NCI-H128 (cell line): ENCODE results near the gene CISH.

ENCODE experiments used
- DNase-seq: peaks from one replicate; lab custom pipeline; 2025; ENCODE audit not compliant: unreplicated experiment; lab: John Stamatoyannopoulos, UW

CISH gene

DNA sequence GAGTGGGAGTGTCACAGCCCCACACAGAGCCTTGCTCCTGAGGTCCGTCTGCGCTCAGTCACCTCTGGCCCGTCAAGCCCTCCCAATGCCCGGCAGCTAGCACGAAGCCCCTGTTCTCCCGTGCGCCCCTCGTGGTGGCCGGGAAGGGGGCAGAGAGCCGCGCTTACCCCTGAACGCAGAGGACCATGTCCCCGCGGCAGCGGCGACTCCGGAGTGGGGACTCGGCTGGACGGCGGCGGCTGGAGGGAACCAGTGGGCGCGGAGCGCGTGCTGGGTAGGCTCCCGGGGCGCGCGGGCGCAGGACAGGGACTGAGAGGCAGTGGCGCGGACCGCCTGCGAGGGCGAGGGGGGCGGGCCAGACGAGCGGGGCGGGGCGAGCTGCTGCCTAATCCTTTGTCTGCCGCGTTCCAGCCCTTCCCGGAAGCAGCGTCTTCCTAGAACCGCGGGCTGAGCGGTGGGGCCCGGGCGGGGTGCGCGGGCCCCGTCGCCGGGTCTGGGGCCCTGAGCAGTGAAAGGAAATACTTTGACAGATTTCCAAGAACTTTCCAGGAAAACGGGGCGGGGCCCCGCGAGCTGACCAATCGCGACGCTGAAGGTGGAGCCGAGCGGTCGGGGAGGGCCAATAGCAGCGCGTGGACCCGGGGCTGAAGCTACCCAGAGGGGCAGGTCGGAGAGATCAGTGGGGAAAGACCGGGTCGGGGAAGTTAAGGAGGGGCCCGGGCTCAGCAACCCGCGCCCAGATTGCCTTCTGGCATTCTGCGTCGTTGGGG is at the start of gene CISH:
Gene CISH, minus strand, starts transcription at position 311 of the 770 bp plus-strand sequence. Its CDS starts 124 bp downstream, at position 187.
- peak; percentile 60 for DNase-seq

- DNase-seq: no peak
These were observed 48.8 kb upstream of the CISH start for GRCh38 chr3:50660386-50660785.

DNA sequence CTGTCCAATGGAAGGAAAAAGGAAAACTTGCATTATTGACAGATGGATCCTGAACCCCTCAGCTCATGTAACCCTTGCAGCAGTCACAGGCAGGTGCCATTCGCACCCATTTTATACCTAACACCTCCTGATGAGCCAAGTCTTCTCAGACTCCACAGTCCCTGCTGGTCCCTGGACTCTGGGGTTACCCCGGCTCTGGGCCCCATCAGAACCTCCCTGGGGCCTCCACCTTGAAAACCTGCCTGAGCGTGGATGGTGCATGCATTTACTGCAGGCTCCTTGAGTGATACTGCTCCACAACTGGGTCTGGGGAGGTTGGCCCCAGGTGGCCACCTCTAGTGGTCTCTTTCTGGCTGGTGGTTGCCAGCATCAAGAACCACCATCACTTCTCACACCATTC is 47.3 kb upstream of the CISH start:
- DNase-seq: no peak

GRCh38 chr3:50658416-50658815 is 46.8 kb upstream of the CISH start:
- no peak for DNase-seq

DNA sequence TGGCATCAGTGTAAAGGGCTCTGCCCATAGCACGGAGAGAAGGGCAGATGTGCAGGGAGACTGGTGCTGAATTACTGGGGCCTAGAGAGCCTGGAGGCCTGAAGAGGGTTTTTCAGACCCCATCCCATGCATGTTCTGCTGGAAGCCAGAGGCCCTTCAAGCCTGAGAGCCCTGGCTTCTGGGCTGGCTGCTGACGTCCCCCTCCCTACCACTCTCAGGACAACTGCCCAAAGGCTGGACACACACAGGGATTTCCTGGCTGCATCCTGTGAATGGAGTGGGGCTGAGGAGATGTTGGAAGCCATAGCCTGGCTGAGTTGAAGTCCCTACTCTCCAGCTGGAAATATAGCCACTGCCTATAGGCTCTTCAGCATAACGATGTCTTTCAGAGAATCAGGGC is 46.2 kb upstream of the CISH start:
- DNase-seq: no peak

GRCh38 chr3:50657407-50657806 is 45.8 kb upstream of the CISH start:
- no peak for DNase-seq

GRCh38 chr3:50656417-50657195 is 45.0 kb upstream of the CISH start:
- no peak for DNase-seq

DNA sequence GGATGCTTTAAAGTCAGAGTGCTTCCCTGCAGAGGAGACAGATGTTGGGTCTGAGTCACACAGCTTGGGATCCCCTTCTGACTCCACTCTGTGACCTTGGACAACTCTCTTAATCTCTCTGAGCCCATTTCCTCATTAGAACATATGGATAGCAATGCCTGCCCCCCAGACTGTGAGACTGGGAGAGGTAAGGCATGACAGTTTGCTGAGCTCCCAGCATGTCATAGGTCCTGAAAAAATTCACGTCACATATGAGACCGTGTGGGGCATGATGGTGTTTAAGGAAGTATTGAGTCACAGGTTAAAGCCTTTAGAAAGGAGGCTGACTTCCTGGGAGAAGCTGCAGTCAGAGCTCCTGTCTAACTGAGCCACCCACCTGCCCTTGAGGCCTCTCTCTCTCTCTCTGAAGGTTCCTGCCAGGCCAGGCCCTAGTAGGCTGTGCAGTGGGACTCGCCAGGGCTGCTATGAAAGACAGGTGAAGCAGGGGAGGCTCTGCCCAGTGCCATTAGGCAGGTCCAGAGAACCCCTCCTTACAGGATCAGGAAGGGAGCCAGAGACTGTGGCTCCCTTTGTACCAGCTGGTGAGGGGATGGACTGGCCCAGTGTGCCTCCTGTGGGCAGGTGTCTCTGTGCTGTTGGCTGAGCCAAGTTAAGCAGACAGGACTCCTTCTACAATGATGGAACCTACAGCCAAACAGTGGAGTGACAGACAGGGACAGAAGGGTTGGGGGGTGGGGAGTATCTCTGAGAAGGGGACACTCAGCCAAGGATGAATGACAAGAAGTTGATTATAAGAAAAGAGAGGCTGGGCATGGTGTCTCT is 43.6 kb upstream of the CISH start:
- no peak for DNase-seq

- DNase-seq: no peak
These were observed 42.5 kb upstream of the CISH start for GRCh38 chr3:50653937-50654595.

- no peak for DNase-seq
These were observed 41.1 kb upstream of the CISH start for GRCh38 chr3:50652709-50653108.

GRCh38 chr3:50651920-50652529 is 40.5 kb upstream of the CISH start:
- no peak for DNase-seq

DNA sequence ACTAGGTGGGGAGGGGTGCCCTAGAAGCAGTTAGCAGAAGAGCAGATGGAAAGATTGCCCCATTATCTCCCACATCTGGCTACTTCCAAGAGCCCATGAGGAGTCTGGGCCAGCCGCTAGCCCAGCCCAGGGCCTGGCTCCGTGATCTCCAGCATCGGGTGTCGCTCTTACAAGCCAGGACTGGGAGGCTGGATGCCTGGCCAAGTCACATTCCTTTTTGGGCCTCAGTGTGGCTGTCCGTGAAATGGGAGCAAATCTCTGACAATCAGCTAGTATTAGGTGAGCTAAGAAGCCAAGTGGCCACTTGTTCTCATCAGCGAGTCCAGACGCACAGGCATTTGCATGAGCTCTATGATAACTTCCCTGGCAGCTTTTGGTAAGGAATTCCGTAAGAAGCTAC is 39.9 kb upstream of the CISH start:
- DNase-seq: no peak

GRCh38 chr3:50650018-50650417 is 38.4 kb upstream of the CISH start:
- no peak for DNase-seq

GRCh38 chr3:50649451-50649931 is 37.9 kb upstream of the CISH start:
- DNase-seq: no peak

DNA sequence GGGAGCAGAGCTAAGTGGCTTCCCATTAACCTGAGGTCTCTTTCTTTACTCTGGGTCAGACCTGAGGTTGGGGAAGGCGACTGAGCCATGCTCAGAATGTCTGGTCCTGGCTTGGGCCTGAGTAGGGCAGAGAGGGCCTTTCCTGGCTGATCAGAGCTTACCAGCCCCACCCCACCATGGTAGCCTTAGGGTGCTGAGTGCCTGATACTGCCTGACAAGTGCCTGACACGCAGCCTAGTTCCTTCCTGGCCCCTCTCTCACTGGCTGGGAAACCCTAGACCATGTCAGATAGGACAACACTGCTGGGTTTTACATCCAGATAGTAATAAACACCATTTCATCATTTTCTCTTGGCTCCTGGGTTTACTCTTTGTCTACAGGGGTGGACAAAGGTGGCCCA is 37.4 kb upstream of the CISH start:
- DNase-seq: no peak

DNA sequence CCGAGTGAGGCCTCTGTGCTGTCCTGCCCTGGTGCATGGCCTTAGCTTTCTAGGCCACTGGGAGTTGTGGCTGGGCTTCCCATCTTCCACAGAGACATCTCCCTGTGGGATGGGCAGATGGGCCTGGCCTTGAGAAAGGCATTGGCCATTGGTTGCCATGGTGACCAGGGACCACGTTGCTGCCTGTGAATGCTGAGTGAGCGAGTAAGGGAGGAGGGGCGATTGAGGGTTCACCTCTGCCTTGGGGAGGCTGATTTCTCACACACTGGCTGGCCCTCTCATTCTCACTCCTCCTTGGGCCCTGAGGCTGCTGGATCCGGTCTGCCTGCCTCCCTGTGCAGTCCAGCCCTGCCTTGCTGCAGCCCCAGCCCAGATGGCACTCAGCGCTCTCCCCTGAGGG is 36.7 kb upstream of the CISH start:
- no peak for DNase-seq

DNA sequence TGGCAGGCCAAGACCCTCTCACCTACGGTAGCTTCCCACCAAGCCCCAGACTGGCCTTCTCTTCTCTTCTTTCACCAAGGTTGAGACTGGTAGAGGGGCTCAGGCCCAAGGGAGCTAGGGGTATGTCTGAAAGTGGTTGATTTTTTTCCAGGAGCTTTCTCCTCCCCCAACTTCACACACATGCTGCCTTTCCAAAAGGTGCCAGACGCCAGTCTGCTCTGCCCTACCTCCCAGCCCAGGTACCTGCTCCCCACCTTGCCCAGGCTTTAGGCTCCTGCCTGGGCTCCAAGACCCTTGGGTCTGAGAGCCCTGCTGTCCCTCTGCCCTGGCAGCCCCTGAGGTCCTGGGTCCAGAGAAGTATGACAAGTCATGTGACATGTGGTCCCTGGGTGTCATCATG is 33.8 kb upstream of the CISH start:
- no peak for DNase-seq

DNA sequence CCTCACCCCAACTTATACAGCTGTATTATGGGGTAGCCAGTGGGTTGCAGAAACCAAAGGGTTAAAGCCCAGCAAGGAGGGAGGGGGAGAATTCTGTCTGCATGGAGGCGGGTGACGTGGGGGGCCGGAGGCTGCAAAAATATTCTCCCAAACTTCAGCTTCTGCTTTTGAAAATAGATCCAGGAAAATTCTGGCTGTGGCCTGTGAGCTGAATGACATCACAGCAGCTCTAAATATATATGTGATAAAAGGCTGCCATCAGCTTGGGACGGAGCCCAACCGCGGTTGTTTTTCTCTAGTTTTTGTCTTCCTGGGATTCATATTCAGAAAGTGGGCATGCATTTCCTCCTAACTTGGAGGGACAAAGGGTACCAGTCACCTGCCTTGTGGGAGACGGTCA is 33.0 kb upstream of the CISH start:
- no peak for DNase-seq

- no peak for DNase-seq
These were observed 30.8 kb upstream of the CISH start for GRCh38 chr3:50642382-50642781.

DNA sequence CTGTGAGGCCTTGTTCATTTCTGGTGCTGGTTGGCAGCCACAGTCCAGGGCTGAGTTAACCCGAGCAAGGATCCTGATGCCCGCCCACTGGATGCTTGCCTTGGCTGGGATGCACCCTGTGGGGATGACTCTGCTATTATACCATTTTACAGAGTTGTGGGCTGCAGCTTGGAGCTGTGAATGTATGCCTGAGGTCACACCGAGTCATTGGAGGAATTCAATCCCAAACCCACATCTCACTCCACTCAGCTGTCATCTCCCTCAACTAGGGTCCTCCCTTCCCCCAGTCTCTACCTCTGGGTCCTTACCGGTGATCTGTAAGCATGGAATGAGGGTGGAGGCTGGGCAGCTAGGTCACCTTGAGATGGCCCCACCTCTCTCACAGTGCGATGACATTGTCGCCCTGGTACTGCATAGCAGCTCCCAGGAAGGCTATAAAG is 27.5 kb upstream of the CISH start:
- no peak for DNase-seq
